ENCODE results near the gene NEDD4L.

The NEDD4L gene

DNA sequence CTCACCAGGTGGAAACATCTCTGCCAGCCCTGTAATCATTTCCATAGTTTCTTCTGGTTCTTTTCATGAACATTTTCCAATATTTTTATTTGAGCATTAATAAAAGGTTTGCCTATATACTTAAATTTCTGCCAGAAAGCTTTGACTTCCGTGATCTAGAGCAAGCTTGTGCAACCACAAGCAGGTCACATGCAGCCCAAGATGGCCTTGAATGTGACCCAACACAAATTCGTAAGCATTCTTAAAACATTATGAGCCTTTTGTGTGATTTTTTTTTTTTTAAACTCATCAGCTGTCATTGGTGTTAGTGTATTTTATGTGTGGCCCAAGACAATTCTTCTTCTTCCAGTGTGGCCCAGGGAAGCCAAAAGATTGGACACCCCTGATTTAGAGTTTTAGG lies 51.6 kb downstream of the NEDD4L start:
- DNase-seq (ENCODE audit: low spot score), result no peak

GRCh38 chr18:58096658-58097057 lies 52.6 kb downstream of the NEDD4L start:
- DNase-seq (ENCODE audit: low spot score), result no peak

DNA sequence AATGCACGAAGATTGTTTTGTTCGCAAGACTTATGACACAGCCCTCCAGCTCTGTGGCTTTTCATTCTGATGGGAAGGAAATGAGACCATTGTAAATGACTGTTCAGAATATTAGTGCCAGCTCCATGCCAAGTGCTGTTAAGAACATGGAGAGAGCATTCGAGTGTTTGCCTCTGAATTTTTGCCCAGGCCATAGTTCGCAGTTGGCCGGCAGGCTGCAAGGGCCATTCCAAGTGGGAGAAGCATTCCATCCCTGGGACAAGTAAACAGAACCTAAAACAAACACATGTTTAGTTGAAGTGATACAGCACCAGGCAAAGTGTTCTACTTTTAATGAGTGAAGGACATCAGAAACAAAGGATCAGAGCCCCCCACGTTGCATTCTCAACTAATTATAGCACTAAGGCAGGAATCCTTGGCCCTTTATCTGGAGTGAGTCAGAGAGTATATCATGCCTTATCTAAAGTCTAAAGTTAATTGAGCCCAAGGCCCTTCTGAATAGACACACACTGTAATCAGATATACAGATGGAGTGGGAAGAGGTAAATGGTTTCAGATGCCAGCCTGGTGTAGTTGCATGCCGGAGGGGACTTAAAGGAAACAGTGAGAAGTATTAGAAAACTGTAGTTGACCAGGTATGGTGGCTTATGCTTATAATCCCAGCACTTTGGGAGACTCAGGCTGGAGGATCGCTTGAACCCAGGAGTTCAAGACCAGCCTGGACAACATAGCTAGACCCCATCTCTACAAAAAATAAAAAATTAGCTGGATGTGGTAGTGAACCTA lies 53.3 kb downstream of the NEDD4L start:
- no peak for DNase-seq (ENCODE audit: low spot score)

DNA sequence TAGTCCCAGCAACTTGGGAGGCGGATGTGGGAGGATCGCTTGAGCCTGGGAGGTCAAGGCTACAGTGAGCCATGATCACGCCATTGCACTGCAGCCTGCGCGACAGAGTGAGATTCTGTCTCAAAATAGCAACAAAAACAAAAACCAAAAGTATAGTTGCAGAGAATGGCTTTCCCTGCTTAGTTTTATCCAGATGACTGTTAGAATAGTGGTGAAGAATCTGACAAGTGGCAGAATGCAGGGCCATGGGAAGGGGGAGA lies 53.8 kb downstream of the NEDD4L start:
- no peak for DNase-seq (ENCODE audit: low spot score)

GRCh38 chr18:58098706-58099105 lies 54.7 kb downstream of the NEDD4L start:
- DNase-seq (ENCODE audit: low spot score), result no peak

- no peak for DNase-seq (ENCODE audit: low spot score)
These were observed 56.1 kb downstream of the NEDD4L start for GRCh38 chr18:58100154-58100553.

DNA sequence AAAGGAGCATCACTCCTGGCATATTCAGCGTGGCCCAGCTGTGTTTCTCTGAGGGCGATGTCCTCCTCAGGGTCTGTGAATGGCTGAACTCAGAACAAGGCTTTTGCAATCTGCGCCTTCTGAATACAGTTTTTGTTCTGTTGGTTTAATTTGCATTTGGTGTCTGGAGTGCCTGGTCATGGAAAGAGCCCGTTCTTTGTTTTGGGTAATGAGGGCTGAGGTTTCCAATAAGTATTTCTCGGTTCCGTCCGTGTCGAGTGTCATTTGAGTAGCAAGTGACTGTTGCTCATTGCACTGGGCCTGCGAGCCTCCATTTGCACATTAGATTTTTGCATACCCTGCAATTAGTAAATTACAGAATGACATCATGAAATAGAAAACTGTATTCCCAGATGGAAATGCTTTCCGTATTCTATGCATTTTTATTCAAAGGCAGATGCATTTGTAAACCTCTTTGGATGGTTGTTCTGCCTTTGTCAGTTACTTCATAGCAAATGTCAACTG lies 57.3 kb downstream of the NEDD4L start:
- no peak for DNase-seq (ENCODE audit: low spot score)

- DNase-seq (ENCODE audit: low spot score), result no peak
These were observed 58.0 kb downstream of the NEDD4L start for GRCh38 chr18:58102018-58102417.

- DNase-seq (ENCODE audit: low spot score), result no peak
These were observed 58.8 kb downstream of the NEDD4L start for GRCh38 chr18:58102875-58103274.

GRCh38 chr18:58103339-58103985 lies 59.4 kb downstream of the NEDD4L start:
- no peak for DNase-seq (ENCODE audit: low spot score)

DNA sequence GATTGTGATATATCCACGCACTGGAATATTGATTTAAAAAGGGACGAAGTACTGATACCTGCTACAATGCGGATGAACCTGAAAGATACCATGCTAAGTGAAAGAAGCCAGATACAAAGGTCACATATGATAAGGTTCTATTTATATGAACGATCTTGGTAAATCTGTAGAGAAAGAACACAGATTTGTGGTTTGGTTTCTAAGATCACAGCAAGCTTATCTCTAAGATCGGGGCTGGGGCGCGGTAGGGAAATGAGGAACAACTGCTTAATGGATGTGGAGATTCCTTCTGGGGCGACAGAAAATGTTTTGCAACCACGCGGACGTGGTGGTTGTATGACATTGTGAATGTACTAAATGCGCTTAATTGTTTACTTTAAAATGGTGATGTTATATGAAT lies 60.1 kb downstream of the NEDD4L start:
- DNase-seq (ENCODE audit: low spot score), result no peak

- no peak for DNase-seq (ENCODE audit: low spot score)
These were observed 61.3 kb downstream of the NEDD4L start for GRCh38 chr18:58105206-58105887.

- no peak for DNase-seq (ENCODE audit: low spot score)
These were observed 61.8 kb downstream of the NEDD4L start for GRCh38 chr18:58105888-58106260.

- DNase-seq (ENCODE audit: low spot score), result no peak
These were observed 62.5 kb downstream of the NEDD4L start for GRCh38 chr18:58106289-58107070.

DNA sequence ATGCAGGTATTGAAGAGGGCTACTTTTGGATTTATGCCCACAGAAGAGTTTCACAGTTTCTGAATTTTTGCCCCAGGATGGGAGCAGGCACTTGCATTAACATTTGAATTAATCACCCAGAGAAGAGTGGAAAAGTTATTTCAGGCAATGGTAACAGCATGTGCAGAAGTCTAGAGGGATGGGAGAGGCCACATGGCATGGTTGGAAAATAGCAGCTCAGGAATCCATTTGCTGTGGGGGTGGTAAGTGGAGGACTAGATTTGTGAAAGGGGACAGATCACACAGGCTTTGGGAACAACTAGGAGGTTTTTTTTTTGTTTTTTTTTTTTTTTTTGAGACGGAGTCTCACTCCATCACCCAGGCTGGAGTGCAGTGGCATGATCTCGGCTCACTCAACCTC lies 65.2 kb downstream of the NEDD4L start:
- DNase-seq (ENCODE audit: low spot score), result no peak

- no peak for DNase-seq (ENCODE audit: low spot score)
These were observed 66.4 kb downstream of the NEDD4L start for GRCh38 chr18:58110398-58110797.

GRCh38 chr18:58112174-58112573 lies 68.1 kb downstream of the NEDD4L start:
- DNase-seq (ENCODE audit: low spot score), result no peak

GRCh38 chr18:58113337-58113736 lies 69.3 kb downstream of the NEDD4L start:
- no peak for DNase-seq (ENCODE audit: low spot score)

DNA sequence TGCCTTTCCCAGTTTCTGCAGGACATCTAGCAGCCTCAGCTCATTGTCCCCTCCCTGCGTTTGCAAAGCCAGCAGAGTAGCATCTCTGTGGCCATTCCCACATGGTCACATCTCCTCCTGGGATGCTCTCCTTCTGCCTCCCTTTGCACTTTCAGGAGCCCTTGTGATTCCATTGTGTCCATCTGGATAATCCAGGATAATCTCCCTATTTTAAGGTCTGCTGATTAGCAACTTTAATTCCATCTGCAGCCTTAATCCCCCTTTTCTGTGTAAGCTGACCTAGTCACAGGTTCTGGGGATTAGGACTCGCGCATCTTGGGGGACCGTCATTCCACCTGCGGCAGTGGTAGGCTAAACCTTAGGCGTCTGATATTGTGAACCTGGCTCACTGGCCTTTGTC lies 70.7 kb downstream of the NEDD4L start:
- DNase-seq (ENCODE audit: low spot score), result no peak

DNA sequence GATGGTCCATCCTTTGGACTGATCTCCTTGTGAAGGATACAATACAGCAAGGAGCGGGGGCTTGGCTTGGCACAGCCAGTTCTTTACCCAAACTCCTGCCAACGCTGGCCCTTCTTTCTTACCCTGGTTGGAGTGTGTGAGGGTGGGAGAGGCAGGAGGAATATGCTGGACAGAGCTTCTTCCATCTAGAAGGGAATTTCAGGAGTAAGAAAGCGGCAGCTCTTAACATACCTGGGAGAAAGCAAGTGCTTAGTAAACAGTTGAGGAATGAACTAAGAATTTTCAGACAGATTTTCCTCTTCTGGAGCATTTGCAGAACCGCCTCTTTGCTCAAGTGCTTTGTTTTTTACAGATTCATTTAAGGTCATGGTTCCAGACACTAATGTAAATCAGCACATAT lies 72.8 kb downstream of the NEDD4L start:
- no peak for DNase-seq (ENCODE audit: low spot score)

- no peak for DNase-seq (ENCODE audit: low spot score)
These were observed 73.9 kb downstream of the NEDD4L start for GRCh38 chr18:58117786-58118403.

DNA sequence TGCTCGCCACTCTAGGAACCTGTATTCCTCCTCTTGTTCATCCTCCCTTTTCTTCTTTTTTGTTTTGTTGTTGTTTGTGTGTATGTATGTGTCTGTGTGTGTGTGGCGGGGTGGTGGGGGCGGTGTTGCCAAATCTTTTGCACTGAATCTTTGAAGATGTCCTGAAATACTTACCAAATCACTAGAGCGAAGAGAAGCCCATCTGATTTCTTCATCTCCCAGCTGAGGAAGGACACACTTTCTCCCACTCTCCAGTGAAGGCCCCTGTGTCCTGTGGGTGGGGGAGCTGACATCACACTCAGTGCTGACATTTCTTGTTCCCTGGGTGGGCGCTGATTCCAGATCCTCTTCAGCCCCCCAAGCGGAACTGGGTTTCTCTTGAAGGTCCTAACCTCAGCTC lies 74.5 kb downstream of the NEDD4L start:
- no peak for DNase-seq (ENCODE audit: low spot score)

All from activated CD4-positive, alpha-beta T cell treated with anti-CD3 and anti-CD28 coated beads, Interleukin-2, Interleukin-4, amounts not matched to agents 100 ng/mL and 50 ng/mL, durations not matched to agents 16 hours and 8 hours (primary cell).